GM19238 (cell line): Measurements from ENCODE around the gene FCHSD2.
"Not testable (repeated sequence)": the region's sequence is repeated elsewhere in the genome, so short reads cannot be mapped to it uniquely, and the experiment has no call there.

Source experiments
- DNase-seq: peaks from one replicate; pipeline ENCODE4 v3.0.0; 2011; ENCODE audit warnings: low spot score; ENCODE audit not compliant: insufficient read length

Gene FCHSD2

GRCh38 chr11:72807021-72807693, 335.0 kb downstream of the FCHSD2 start:
- no peak for DNase-seq

GRCh38 chr11:72806378-72806777, 335.7 kb downstream of the FCHSD2 start:
- not testable (repeated sequence) for DNase-seq

- DNase-seq = no peak
These were observed 336.9 kb downstream of the FCHSD2 start for GRCh38 chr11:72805216-72805615.

- DNase-seq = no peak
These were observed 339.3 kb downstream of the FCHSD2 start for GRCh38 chr11:72802822-72803221.

GRCh38 chr11:72799441-72799840, 342.7 kb downstream of the FCHSD2 start:
- DNase-seq = no peak

GRCh38 chr11:72798361-72798760, 343.8 kb downstream of the FCHSD2 start:
- no peak for DNase-seq

- DNase-seq = peak; percentile 97
These were observed 348.4 kb downstream of the FCHSD2 start, which contains the start of gene STARD10 for GRCh38 chr11:72793425-72794367. STARD10 (minus strand) TSS chr11:72794047; CDS start chr11:72781181, 12,866 bp downstream.

- DNase-seq = no peak
These were observed 349.1 kb downstream of the FCHSD2 start for GRCh38 chr11:72793076-72793424.

- DNase-seq = no peak
These were observed 349.6 kb downstream of the FCHSD2 start for GRCh38 chr11:72792437-72793021.

- DNase-seq = not testable (repeated sequence)
These were observed 350.9 kb downstream of the FCHSD2 start for GRCh38 chr11:72791228-72791627.

GRCh38 chr11:72789493-72790131, 352.5 kb downstream of the FCHSD2 start:
- no peak for DNase-seq

- DNase-seq = no peak
These were observed 353.9 kb downstream of the FCHSD2 start for GRCh38 chr11:72788241-72788640.

- DNase-seq = peak; percentile 73
These were observed 354.7 kb downstream of the FCHSD2 start for GRCh38 chr11:72787216-72788104.
